K562 (cell line): ENCODE data around the gene PLEKHH3. TPM values are rescaled to one million over a fixed set of nuclear protein-coding genes. Genes with fewer than 3 reads are reported as not detected.

Experiments used
- ATAC-seq: fragments of 200-7000 bp; cut with Tn5 transposase; 3 replicates; pipeline ENCODE4 v1.9.1; 2020; ENCODE audit warnings: moderate library complexity
- BruUV-seq: library from RNA; stranded (reverse); fragments of 400-500 nt; replicated peaks from 2 replicates; lab custom pipeline; 2021; lab: Mats Ljungman, UMichigan
- CTCF ChIA-PET: fragments of 300-600 bp; formaldehyde crosslinking; extraction: SDS; loops from one replicate; lab custom pipeline; 2021; ENCODE audit warnings: low intra/inter-chr PET ratio; lab: Yijun Ruan, JAX
- POLR2A ChIA-PET: fragments of 300-600, 350-650 bp; sonication (Branson Sonifier 250); formaldehyde crosslinking; extraction: SDS; loops from one replicate; lab custom pipeline; 2021; ENCODE audit warnings: antibody characterized with exemption, inconsistent platforms; lab: Yijun Ruan, JAX
- DNase-seq, 4 experiments: peaks; one replicate each; pipeline versions ENCODE4 v3.0.0 to v3.0.0-alpha.2; 2011 to 2018; ENCODE audit warnings: low spot score in 3 of 4, mixed read lengths in 3 of 4; ENCODE audit errors: extremely low read depth in 1 of 4
- FAIRE-seq: peaks from 2 replicates; lab custom pipeline; 2011; peaks lifted over from hg19 to GRCh38; lab: Jason Lieb, UNC
- H2AFZ ChIP-seq: 2 replicates; pipeline ENCODE4 v1.6.0; 2011; ENCODE audit warnings: low read depth, low read length, control low read depth, inconsistent platforms
- H3K27ac ChIP-seq: fragments of 200-600 bp; 3 replicates; pipeline ENCODE4 v1.8.0; 2011; ENCODE audit warnings: low read depth, mild to moderate bottlenecking, control low read depth, inconsistent platforms, low read length, moderate library complexity, mixed read lengths; ENCODE audit errors: extremely low read depth
- H3K27me3 ChIP-seq, 2 experiments: fragments of 300-600 bp in 1 of 2; 2 replicates in 1 of 2; 3 replicates in 1 of 2; pipeline versions ENCODE4 v1.6.0 to v1.8.0; 2011; ENCODE audit warnings: inconsistent platforms in 2 of 2, low read length in 2 of 2, mild to moderate bottlenecking in 1 of 2, mixed read lengths in 1 of 2, moderate library complexity in 1 of 2; ENCODE audit not compliant: control insufficient read depth in 2 of 2, insufficient read depth in 2 of 2
- H3K36me3 ChIP-seq: fragments of 300-600 bp; 3 replicates; pipeline ENCODE4 v1.8.0; 2011; ENCODE audit warnings: mild to moderate bottlenecking, low read length, inconsistent platforms; ENCODE audit not compliant: control insufficient read depth, insufficient read depth
- H3K4me1 ChIP-seq, 2 experiments: fragments of 200-600 bp in 1 of 2; replicated peaks in 1 of 2; 2 replicates in 1 of 2; 3 replicates in 1 of 2; pipeline versions ENCODE4 v1.5.1 to v1.8.0; 2011; ENCODE audit warnings: inconsistent platforms in 2 of 2, low read length in 2 of 2, mild to moderate bottlenecking in 1 of 2, mixed read lengths in 1 of 2, moderate library complexity in 1 of 2; ENCODE audit not compliant: control insufficient read depth in 2 of 2, insufficient read depth in 2 of 2
- H3K4me2 ChIP-seq: 2 replicates; pipeline ENCODE4 v1.6.1; 2011; ENCODE audit warnings: low read length, control low read depth, inconsistent platforms, mixed read lengths; ENCODE audit not compliant: insufficient read depth
- H3K4me3 ChIP-seq: fragments of 200-600 bp; sonication (generic), shearing (Covaris generic); 2 replicates; pipeline ENCODE4 v1.5.1; 2016; ENCODE audit warnings: control low read depth, inconsistent platforms
- H3K79me2 ChIP-seq: fragments of 200-600 bp; 3 replicates; pipeline ENCODE4 v1.8.0; 2011; ENCODE audit warnings: low read length, inconsistent platforms; ENCODE audit not compliant: control insufficient read depth, insufficient read depth
- H3K9ac ChIP-seq, 2 experiments: 2 replicates each; pipeline versions ENCODE4 v1.6.0 to v1.6.1; 2011; ENCODE audit warnings: low read depth in 2 of 2, low read length in 2 of 2, control low read depth in 1 of 2, inconsistent platforms in 1 of 2, mild to moderate bottlenecking in 1 of 2, mixed read lengths in 1 of 2; ENCODE audit not compliant: insufficient read depth in 1 of 2
- H3K9me1 ChIP-seq: one replicate; pipeline ENCODE4 v1.6.0; 2011; ENCODE audit warnings: inconsistent platforms, mild to moderate bottlenecking, low read length, moderate library complexity; ENCODE audit not compliant: control insufficient read depth, insufficient read depth
- H3K9me3 ChIP-seq: replicated peaks from 2 replicates; pipeline ENCODE4 v1.5.1; 2011; ENCODE audit warnings: low read depth, low read length, inconsistent platforms; ENCODE audit not compliant: control insufficient read depth, insufficient read depth
- H4K20me1 ChIP-seq: replicated peaks from 2 replicates; pipeline ENCODE4 v1.6.1; 2011; ENCODE audit warnings: low read length, inconsistent platforms, mixed read lengths; ENCODE audit not compliant: control insufficient read depth, insufficient read depth
- BDP1 ChIP-seq: IDR thresholded peaks from 3 replicates; pipeline ENCODE4 v1.6.1; 2011; ENCODE audit not compliant: insufficient read length, insufficient read depth
- ESRRB ChIP-seq: fragments of 250-450 bp; sonication (Bioruptor Pico); IDR thresholded peaks from 2 replicates; pipeline ENCODE4 v1.5.0; 2020; ENCODE audit warnings: mild to moderate bottlenecking, moderate library complexity, borderline replicate concordance
- ILK ChIP-seq: fragments of 450-650 bp; IDR thresholded peaks from 2 replicates; pipeline ENCODE4 v1.6.1; 2016; ENCODE audit warnings: missing genetic modification characterization, low read depth, mild to moderate bottlenecking, missing compliant biosample characterization, moderate library complexity, borderline replicate concordance
- SAFB2 ChIP-seq: fragments of 200-400 bp; formaldehyde crosslinking; IDR thresholded peaks from 2 replicates; pipeline ENCODE4 v1.6.1; 2018; ENCODE audit warnings: borderline replicate concordance, low read length, low read depth, moderate library complexity; ENCODE audit not compliant: severe bottlenecking
- TRIM24 ChIP-seq, 2 experiments: fragments of 450-650 bp; IDR thresholded peaks; 2 replicates each; pipeline ENCODE4 v1.6.1; 2016
- ZBED1 ChIP-seq: IDR thresholded peaks from 2 replicates; pipeline ENCODE4 v1.6.1; 2014
- ZNF311 ChIP-seq: fragments of 250-450 bp; sonication (Bioruptor Pico); IDR thresholded peaks from 2 replicates; pipeline ENCODE4 v1.4.0; 2020; ENCODE audit warnings: mild to moderate bottlenecking, moderate library complexity
- WGBS: fragments of 100-300 bp; shearing (Covaris generic); methylation state at CpG from one replicate; pipeline ENCODE4 v1.1.6; 2016; ENCODE audit warnings: low coverage, mixed read lengths; ENCODE audit not compliant: insufficient coverage; ENCODE audit errors: missing lambda C conversion rate; 5-methylcytosine and 5-hydroxymethylcytosine counted together
- in situ Hi-C: fragments of 300-500 bp; cut with MboI; formaldehyde crosslinking; loops from 4 replicates; pipeline ENCODE4 v1.15.0; 2018; ENCODE audit warnings: inconsistent platforms, mixed read lengths
- intact Hi-C: fragments of 100-400 bp; cut with micrococcal nuclease; formaldehyde crosslinking; loops from 2 replicates; pipeline ENCODE4 v1.14.2; 2022
- polyA plus RNA-seq, 8 experiments: library from polyadenylated mRNA; depleted of rRNA in 4 of 8; stranded (reverse) in 5 of 8; unstranded in 3 of 8; fragments of >200 nt; fragmentation: Nextera tagmentation in 2 of 8; fragmentation: Illumina TruSeq in 1 of 8; extraction: Ambion mirVana in 2 of 8; extraction: Trizol in 1 of 8; gene quantifications; 2 replicates each; pipeline versions ENCODE4 v1.2.1 to v1.2.3, GENCODE V29; 2011 to 2014; ENCODE audit warnings: inconsistent platforms in 1 of 8, missing spikeins in 1 of 8
- total RNA-seq, 7 experiments: library from RNA; depleted of rRNA in 6 of 7; stranded (reverse); fragments of >200 nt in 6 of 7; fragmentation: Illumina TruSeq in 2 of 7; extraction: Trizol in 2 of 7; gene quantifications; 2 replicates each; pipeline versions ENCODE4 v1.2.1 to v1.2.3, GENCODE V29; 2011 to 2021; ENCODE audit warnings: low replicate concordance in 1 of 7
- TF ChIP-seq, protein P1 (sequence below), 2 experiments: fragments of 200-800 bp in 1 of 2; sonication (Bioruptor generic) in 1 of 2; sonication (generic) in 1 of 2; formaldehyde crosslinking in 1 of 2; IDR thresholded peaks in 1 of 2; conservative IDR thresholded peaks in 1 of 2; 2 replicates each; pipeline versions ENCODE4 v1.5.0 to v1.6.1; 2016 to 2020; ENCODE audit warnings: missing compliant biosample characterization in 1 of 2, missing genetic modification characterization in 1 of 2, missing genetic modification reagents in 1 of 2
- TF ChIP-seq, protein P2 (sequence below): fragments of 450-650 bp; conservative IDR thresholded peaks from 2 replicates; pipeline ENCODE4 v1.6.1; 2016; ENCODE audit warnings: missing genetic modification characterization, low read depth, mild to moderate bottlenecking, missing compliant biosample characterization, moderate library complexity

PLEKHH3 gene
- total and polyA plus RNA-seq, 9 of the 15 experiments (the other 6 are each of a cell fraction or from before 2014, with no cell fraction given): 0.58 to 34.5 (median 5.0) TPM

DNA sequence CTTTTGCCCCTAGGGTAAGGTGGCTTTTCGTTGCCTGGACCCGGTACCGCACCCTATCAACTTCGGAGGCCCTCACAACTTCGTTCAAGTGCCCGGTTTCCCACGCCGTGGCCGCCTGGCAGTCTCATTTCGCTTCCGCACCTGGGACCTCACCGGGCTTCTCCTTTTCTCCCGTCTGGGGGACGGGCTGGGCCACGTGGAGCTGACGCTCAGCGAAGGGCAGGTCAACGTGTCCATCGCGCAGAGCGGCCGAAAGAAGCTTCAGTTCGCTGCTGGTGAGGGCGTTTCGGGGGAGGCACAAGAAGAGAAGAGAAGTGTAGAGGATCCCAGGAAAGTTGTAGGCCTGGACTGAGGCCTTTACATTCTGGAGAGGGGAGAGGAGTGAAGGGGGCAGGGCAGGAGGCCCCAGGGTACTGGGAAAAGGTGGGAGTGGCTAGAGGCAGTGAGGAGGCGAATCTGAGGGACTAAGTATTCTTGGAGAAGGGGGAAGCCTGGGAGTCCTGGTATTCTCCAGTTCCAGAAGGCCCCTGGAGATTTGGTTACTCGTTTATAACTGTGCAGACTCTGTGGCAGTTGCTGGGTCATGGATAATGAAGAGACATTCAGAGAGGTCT is 11.0 kb upstream of the PLEKHH3 start:
- H3K36me3 ChIP-seq: no peaks in the 10 kb centered on the region
- ChIA-PET CTCF (no interaction called here), POLR2A (interaction anchor here (1.0 kb wide), 1 partner anchor 9 kb away, joined by 4 read pairs; no protein-coding TSS in a partner anchor)
- H3K27me3 ChIP-seq: no peaks in the 10 kb centered on the region
- H3K4me1 ChIP-seq: peaks cover 0 to 50% of the 10 kb centered on the region in 2 experiments; a peak in 3 of 5 replicates
- intact Hi-C loops: no loop called here
- 82% methylated on average over 26 of the region's 27 CpGs for WGBS
- H4K20me1 ChIP-seq: no peaks in the 10 kb centered on the region
- H3K9ac ChIP-seq: peak overlapping the region in 1 of 2 experiments; percentile 12; a peak in 2 of 4 replicates
- H3K9me1 ChIP-seq: no peaks in the 10 kb centered on the region
- DNase-seq: no peak
- no peak overlapping the region for H3K4me2 ChIP-seq
- BruUV-seq: no TSS peak
- in situ Hi-C loops: no loop called here
- no peak overlapping the region for H3K27ac ChIP-seq
- H3K9me3 ChIP-seq: no peaks in the 10 kb centered on the region
- ATAC-seq: no peak
- no peak overlapping the region for H2AFZ ChIP-seq
- H3K4me3 ChIP-seq: no peak overlapping the region
- TF ChIP-seq ZBED1 (no peak), BDP1 (no peak), SAFB2 (no peak), ZNF311 (no peak), ESRRB (CRISPR knock-in tag) (no peak), TRIM24 (IDR thresholded peaks at IDR 0.05) (no peak), ILK (no peak)
- TF ChIP-seq, protein P1, sequence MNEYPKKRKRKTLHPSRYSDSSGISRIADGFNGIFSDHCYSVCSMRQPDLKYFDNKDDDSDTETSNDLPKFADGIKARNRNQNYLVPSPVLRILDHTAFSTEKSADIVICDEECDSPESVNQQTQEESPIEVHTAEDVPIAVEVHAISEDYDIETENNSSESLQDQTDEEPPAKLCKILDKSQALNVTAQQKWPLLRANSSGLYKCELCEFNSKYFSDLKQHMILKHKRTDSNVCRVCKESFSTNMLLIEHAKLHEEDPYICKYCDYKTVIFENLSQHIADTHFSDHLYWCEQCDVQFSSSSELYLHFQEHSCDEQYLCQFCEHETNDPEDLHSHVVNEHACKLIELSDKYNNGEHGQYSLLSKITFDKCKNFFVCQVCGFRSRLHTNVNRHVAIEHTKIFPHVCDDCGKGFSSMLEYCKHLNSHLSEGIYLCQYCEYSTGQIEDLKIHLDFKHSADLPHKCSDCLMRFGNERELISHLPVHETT (CRISPR knock-in tag; conservative IDR thresholded peaks at IDR 0.05 in 1 of 2, IDR thresholded peaks at IDR 0.05 in 1 of 2): no peak
- TF ChIP-seq, protein P2, sequence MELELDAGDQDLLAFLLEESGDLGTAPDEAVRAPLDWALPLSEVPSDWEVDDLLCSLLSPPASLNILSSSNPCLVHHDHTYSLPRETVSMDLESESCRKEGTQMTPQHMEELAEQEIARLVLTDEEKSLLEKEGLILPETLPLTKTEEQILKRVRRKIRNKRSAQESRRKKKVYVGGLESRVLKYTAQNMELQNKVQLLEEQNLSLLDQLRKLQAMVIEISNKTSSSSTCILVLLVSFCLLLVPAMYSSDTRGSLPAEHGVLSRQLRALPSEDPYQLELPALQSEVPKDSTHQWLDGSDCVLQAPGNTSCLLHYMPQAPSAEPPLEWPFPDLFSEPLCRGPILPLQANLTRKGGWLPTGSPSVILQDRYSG (tag): no peak
- no peak for FAIRE-seq
- no peaks in the 10 kb centered on the region for H3K79me2 ChIP-seq
